Thyroid gland (tissue), 4 donors: Measurements from ENCODE around the gene FOXF2. TPM values are rescaled to one million over a fixed set of nuclear protein-coding genes. Genes with fewer than 3 reads are reported as not detected.

Experiments used
- DNase-seq, 2 donors: peaks; one replicate each; pipeline ENCODE4 v3.0.0-alpha.2; 2019
- H3K27ac ChIP-seq, 3 donors: fragments of 200-600 bp; sonication (generic); 1 replicate in 2 of 3; 2 replicates in 1 of 3; pipeline ENCODE4 v1.5.1; 2016 to 2019; ENCODE audit warnings: mild to moderate bottlenecking in 1 of 3, moderate library complexity in 1 of 3
- H3K27me3 ChIP-seq: fragments of 200-600 bp; sonication (generic); one replicate; pipeline ENCODE4 v1.5.1; 2019
- H3K36me3 ChIP-seq, 2 donors: fragments of 200-600 bp; sonication (generic); one replicate each; pipeline ENCODE4 v1.5.1; 2016 to 2019
- H3K4me1 ChIP-seq, 2 donors: fragments of 200-600 bp; sonication (generic); one replicate each; pipeline ENCODE4 v1.5.1; 2017 to 2019
- H3K4me3 ChIP-seq, 3 donors: fragments of 200-600 bp; sonication (generic); replicated peaks in 1 of 3; 1 replicate in 2 of 3; 2 replicates in 1 of 3; pipeline ENCODE4 v1.5.1; 2016; ENCODE audit warnings: mild to moderate bottlenecking in 1 of 3
- H3K9me3 ChIP-seq: fragments of 200-600 bp; sonication (generic); one replicate; pipeline ENCODE4 v1.5.1; 2017
- POLR2A ChIP-seq, 2 donors: fragments of 450-650 bp; IDR thresholded peaks; one replicate each; pipeline ENCODE4 v1.6.1; 2017; ENCODE audit warnings: antibody characterized with exemption in 2 of 2, mild to moderate bottlenecking in 2 of 2, moderate library complexity in 1 of 2
- WGBS, 2 donors: methylation state at CpG; one replicate each; pipeline ENCODE4 v1.1.5; 2017; 5-methylcytosine and 5-hydroxymethylcytosine counted together
- intact Hi-C: fragments of 100-400 bp; cut with DNase I; formaldehyde crosslinking; loops from one replicate; pipeline ENCODE4 v1.15.1; 2023
- total RNA-seq, 4 donors: library from RNA; depleted of rRNA; stranded (reverse); fragments of >200 nt; gene quantifications; one replicate each; pipeline ENCODE4 v1.2.3, GENCODE V29; 2016
- TF ChIP-seq, protein P1 (sequence below), 6 experiments: fragments of 200-600 bp in 3 of 6; fragments of 450-650 bp in 3 of 6; sonication (generic) in 3 of 6; IDR thresholded peaks; one replicate each; pipeline ENCODE4 v1.5.1; 2016 to 2019; ENCODE audit warnings: antibody characterized with exemption in 6 of 6, mild to moderate bottlenecking in 2 of 6, inconsistent platforms in 1 of 6, moderate library complexity in 1 of 6

Gene FOXF2
- total RNA-seq, 4 donors from 2014 or later = 1.3 to 2.0 (median 1.7) TPM

- H3K27ac ChIP-seq = no peak overlapping the region
- DNase-seq = no peak
- no peak overlapping the region for H3K4me3 ChIP-seq
- WGBS, 2 donors = 78% methylated on average over 16 of the region's 16 CpGs
- no peaks in the 10 kb centered on the region for H3K9me3 ChIP-seq
- H3K27me3 ChIP-seq = no peaks in the 10 kb centered on the region
- TF ChIP-seq POLR2A (IDR thresholded peaks at IDR 0.05) = no peak
- TF ChIP-seq, protein P1, sequence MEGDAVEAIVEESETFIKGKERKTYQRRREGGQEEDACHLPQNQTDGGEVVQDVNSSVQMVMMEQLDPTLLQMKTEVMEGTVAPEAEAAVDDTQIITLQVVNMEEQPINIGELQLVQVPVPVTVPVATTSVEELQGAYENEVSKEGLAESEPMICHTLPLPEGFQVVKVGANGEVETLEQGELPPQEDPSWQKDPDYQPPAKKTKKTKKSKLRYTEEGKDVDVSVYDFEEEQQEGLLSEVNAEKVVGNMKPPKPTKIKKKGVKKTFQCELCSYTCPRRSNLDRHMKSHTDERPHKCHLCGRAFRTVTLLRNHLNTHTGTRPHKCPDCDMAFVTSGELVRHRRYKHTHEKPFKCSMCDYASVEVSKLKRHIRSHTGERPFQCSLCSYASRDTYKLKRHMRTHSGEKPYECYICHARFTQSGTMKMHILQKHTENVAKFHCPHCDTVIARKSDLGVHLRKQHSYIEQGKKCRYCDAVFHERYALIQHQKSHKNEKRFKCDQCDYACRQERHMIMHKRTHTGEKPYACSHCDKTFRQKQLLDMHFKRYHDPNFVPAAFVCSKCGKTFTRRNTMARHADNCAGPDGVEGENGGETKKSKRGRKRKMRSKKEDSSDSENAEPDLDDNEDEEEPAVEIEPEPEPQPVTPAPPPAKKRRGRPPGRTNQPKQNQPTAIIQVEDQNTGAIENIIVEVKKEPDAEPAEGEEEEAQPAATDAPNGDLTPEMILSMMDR (IDR thresholded peaks at IDR 0.05) = no peak
- intact Hi-C loops = no loop called here
- H3K4me1 ChIP-seq = no peaks in the 10 kb centered on the region
- H3K36me3 ChIP-seq = no peaks in the 10 kb centered on the region
Measured at GRCh38 chr6:1402369-1402768, 13.0 kb downstream of the FOXF2 start.

DNA sequence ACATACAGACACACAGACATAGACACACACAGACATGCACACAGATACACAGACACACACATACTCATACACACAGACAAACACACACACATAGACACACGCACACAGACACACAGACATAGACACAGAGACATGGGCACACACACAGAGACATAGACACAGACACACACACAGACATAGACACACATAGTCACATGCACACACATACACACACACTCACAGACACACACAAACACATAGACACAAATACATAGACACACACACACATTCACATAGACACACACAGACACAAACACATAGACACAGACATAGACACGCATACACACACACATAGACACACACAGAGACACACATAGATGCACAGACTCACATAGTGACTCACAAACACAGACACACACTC is 13.5 kb downstream of the FOXF2 start:
- no peaks in the 10 kb centered on the region for H3K27me3 ChIP-seq
- intact Hi-C loops = no loop called here
- H3K36me3 ChIP-seq = no peaks in the 10 kb centered on the region
- no peak overlapping the region for H3K27ac ChIP-seq
- TF ChIP-seq, protein P1 (IDR thresholded peaks at IDR 0.05) = no peak
- no peak for TF ChIP-seq POLR2A (IDR thresholded peaks at IDR 0.05)
- no peaks in the 10 kb centered on the region for H3K9me3 ChIP-seq
- no peak overlapping the region for H3K4me3 ChIP-seq
- WGBS, 2 donors = 94 to 95% methylated on average over 2 of the region's 2 CpGs
- DNase-seq = no peak
- H3K4me1 ChIP-seq = no peaks in the 10 kb centered on the region

DNA sequence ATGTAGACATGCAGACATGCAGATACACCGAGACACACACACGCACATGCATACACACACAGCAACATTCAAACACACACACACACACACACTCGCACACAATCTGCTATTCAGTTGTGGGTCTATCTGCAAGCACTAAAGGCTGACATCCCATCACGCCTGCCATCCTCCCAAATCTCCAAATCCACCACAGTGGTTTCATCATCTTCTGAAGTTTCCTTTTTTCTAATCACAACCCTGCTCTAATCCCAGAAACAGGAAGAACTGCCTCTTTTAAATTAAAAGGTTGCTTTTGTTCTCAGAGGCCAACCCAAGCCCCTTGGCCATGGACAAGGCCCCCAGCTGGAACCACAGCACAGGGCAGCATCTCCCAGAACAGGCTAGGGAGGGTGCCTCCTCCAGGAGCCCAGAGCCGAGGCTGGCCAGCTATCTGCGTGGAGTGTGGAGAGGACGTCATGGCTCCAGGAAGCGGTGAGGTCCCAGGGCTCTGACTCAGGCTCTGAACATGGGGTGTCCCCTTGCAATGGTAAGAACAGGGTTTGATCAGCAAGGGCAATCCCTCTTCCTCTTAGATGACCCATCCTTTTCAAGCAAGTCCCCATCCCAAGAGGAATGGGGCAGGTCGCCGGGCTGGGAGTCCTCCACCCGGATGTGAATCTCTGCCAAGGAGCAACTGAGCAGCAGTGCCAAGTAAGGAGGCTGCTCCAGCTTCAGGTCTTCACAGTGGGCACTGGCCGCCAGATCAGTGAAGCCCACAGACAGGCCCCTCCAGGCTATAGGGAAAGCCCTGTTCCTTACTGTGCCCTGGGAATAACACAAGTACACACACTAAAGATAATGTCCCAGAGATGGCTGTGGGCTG is 14.7 kb downstream of the FOXF2 start:
- TF ChIP-seq, protein P1 (IDR thresholded peaks at IDR 0.05) = no peak
- no peak for TF ChIP-seq POLR2A (IDR thresholded peaks at IDR 0.05)
- Histone ChIP-seq H3K27ac (no peak overlapping the region), H3K4me3 (no peak overlapping the region), H3K4me1 (no peaks in the 10 kb centered on the region), H3K36me3 (no peaks in the 10 kb centered on the region), H3K9me3 (no peaks in the 10 kb centered on the region), H3K27me3 (no peaks in the 10 kb centered on the region)
- DNase-seq = no peak
- intact Hi-C loops = no loop called here
- 93 to 94% methylated on average over 10 to 12 of the region's 12 CpGs for WGBS, 2 donors

GRCh38 chr6:1404713-1405098 is 15.3 kb downstream of the FOXF2 start:
- Histone ChIP-seq H3K27me3 (no peaks in the 10 kb centered on the region), H3K4me3 (no peak overlapping the region), H3K27ac (no peak overlapping the region), H3K4me1 (no peaks in the 10 kb centered on the region), H3K9me3 (no peaks in the 10 kb centered on the region), H3K36me3 (no peaks in the 10 kb centered on the region)
- intact Hi-C loops = no loop called here
- DNase-seq = no peak
- TF ChIP-seq, protein P1 (IDR thresholded peaks at IDR 0.05) = no peak
- no peak for TF ChIP-seq POLR2A (IDR thresholded peaks at IDR 0.05)
- WGBS, 2 donors = 95 to 96% methylated on average over 4 of the region's 4 CpGs

DNA sequence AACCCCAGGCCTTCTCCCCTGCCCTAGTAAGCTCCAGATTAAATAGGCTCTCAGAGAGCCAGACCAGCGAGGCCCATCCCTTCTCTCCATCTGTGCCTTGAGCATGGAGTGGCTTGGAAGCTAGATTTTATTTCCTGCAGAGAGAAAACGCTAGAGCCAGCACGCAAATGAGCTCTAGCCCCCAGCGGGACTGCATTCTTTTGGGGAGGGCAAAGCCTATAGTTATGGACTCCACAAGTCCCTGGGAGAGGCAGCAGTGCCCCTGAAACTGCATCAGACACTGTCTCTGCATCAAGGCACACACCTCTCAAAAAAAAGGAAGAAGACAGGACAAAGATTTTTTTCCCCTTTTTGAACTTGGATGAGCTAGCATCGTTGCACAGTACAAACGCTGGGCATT is 15.8 kb downstream of the FOXF2 start:
- Histone ChIP-seq H3K9me3 (no peaks in the 10 kb centered on the region), H3K4me1 (no peaks in the 10 kb centered on the region), H3K4me3 (no peak overlapping the region), H3K27me3 (no peaks in the 10 kb centered on the region), H3K36me3 (no peaks in the 10 kb centered on the region), H3K27ac (no peak overlapping the region)
- TF ChIP-seq POLR2A (IDR thresholded peaks at IDR 0.05) = no peak
- TF ChIP-seq, protein P1 (IDR thresholded peaks at IDR 0.05) = no peak
- 60 to 73% methylated on average over 6 of the region's 6 CpGs for WGBS, 2 donors
- intact Hi-C loops = no loop called here
- DNase-seq = no peak
